ENCODE data around the gene ASB18. TPM values are rescaled to one million over a fixed set of nuclear protein-coding genes. Genes with fewer than 3 reads are reported as not detected.

The ASB18 gene
- total and polyA plus RNA-seq, 2 of the 4 experiments (the other 2 are of a cell fraction), result not detected

GRCh38 chr2:236259371-236259770, 4.8 kb downstream of the ASB18 start:
- POLR2A ChIA-PET (ENCODE audit: unreplicated experiment), result no interaction called here
- TF ChIP-seq RAD21 (IDR thresholded peaks at IDR 0.05; ENCODE audit: low read length), result no peak
- TF ChIP-seq, protein P1, sequence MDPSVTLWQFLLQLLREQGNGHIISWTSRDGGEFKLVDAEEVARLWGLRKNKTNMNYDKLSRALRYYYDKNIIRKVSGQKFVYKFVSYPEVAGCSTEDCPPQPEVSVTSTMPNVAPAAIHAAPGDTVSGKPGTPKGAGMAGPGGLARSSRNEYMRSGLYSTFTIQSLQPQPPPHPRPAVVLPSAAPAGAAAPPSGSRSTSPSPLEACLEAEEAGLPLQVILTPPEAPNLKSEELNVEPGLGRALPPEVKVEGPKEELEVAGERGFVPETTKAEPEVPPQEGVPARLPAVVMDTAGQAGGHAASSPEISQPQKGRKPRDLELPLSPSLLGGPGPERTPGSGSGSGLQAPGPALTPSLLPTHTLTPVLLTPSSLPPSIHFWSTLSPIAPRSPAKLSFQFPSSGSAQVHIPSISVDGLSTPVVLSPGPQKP (IDR thresholded peaks at IDR 0.05; ENCODE audit: borderline replicate concordance, low read depth, low read length), result no peak
- Histone ChIP-seq H3K36me3 (ENCODE audit: control insufficient read depth, insufficient read depth, low read length) (no peaks in the 10 kb centered on the region), H3K23ac (ENCODE audit: low read depth, low read length) (no peak overlapping the region), H3K4me2 (ENCODE audit: low read depth, low read length) (no peak overlapping the region), H4K8ac (ENCODE audit: low read depth in 2 of 2, low read length in 2 of 2) (no peak overlapping the region), H3K79me1 (ENCODE audit: low read depth in 1 of 2, low read length in 2 of 2) (no peaks in the 10 kb centered on the region), H4K91ac (ENCODE audit: insufficient read depth, low read depth, low read length) (no peak overlapping the region), H2BK15ac (ENCODE audit: low read depth, low read length) (no peak overlapping the region), H3K4me3 (ENCODE audit: insufficient read depth, low read depth, low read length) (no peak overlapping the region), H2BK120ac (ENCODE audit: low read depth, low read length) (no peak overlapping the region), H3K9me3 (ENCODE audit: control insufficient read depth, insufficient read depth, low read length) (no peaks in the 10 kb centered on the region; the same call in 1 of the 2 replicates), H3K9ac (ENCODE audit: low read depth, low read length) (no peak overlapping the region), H3K4ac (ENCODE audit: low read depth, low read length) (no peak overlapping the region), H2AK5ac (ENCODE audit: low read depth, low read length) (no peak overlapping the region), H3K27me3 (ENCODE audit: control insufficient read depth, insufficient read depth, low read length) (peaks cover 3% of the 10 kb centered on the region), H3K4me1 (ENCODE audit: control insufficient read depth, insufficient read depth, low read length) (no peaks in the 10 kb centered on the region), H2BK20ac (ENCODE audit: low read depth, low read length) (no peak overlapping the region), H3K14ac (replicated peaks; ENCODE audit: low read depth, low read length) (no peak overlapping the region), H3K9me1 (ENCODE audit: insufficient read depth, low read length) (no peaks in the 10 kb centered on the region), H2BK5ac (ENCODE audit: low read depth, low read length, poor library complexity, severe bottlenecking) (no peak overlapping the region), H3K18ac (ENCODE audit: low read depth, low read length) (no peak overlapping the region), H3K56ac (ENCODE audit: extremely low read depth, insufficient read depth, low read length) (no peak overlapping the region), H2AFZ (replicated peaks; ENCODE audit: low read length, poor library complexity) (peak overlapping the region; percentile 69), H3K27ac (ENCODE audit: insufficient read depth, low read length) (no peak overlapping the region), H2AK9ac (replicated peaks; ENCODE audit: low read depth, low read length, poor library complexity) (no peak overlapping the region), H4K5ac (ENCODE audit: low read depth, low read length) (no peak overlapping the region), H4K20me1 (ENCODE audit: insufficient read depth, low read length) (no peaks in the 10 kb centered on the region)
- intact Hi-C loops (cut with micrococcal nuclease) (no loop called here), dilution Hi-C loops (cut with HindIII; ENCODE audit: low sequenced_read_pairs, unreplicated experiment) (no loop called here), in situ Hi-C loops (cut with MboI; ENCODE audit: low sequenced_read_pairs) (no loop called here)
- DNase-seq (no peak), ATAC-seq (ENCODE audit: low read depth) (no peak)
- CTCF ChIA-PET, result no interaction called here
- WGBS, 2 experiments (ENCODE audit: extremely low coverage in 2 of 2, insufficient read length in 1 of 2), result 51% methylated on average over 5 of the region's 6 CpGs; no CpG with 5 or more reads in 1 of the 2 experiments
- BruUV-seq (replicated peaks), result no TSS peak
